Measurements from ENCODE around the gene GSDMA.

The GSDMA gene

DNA sequence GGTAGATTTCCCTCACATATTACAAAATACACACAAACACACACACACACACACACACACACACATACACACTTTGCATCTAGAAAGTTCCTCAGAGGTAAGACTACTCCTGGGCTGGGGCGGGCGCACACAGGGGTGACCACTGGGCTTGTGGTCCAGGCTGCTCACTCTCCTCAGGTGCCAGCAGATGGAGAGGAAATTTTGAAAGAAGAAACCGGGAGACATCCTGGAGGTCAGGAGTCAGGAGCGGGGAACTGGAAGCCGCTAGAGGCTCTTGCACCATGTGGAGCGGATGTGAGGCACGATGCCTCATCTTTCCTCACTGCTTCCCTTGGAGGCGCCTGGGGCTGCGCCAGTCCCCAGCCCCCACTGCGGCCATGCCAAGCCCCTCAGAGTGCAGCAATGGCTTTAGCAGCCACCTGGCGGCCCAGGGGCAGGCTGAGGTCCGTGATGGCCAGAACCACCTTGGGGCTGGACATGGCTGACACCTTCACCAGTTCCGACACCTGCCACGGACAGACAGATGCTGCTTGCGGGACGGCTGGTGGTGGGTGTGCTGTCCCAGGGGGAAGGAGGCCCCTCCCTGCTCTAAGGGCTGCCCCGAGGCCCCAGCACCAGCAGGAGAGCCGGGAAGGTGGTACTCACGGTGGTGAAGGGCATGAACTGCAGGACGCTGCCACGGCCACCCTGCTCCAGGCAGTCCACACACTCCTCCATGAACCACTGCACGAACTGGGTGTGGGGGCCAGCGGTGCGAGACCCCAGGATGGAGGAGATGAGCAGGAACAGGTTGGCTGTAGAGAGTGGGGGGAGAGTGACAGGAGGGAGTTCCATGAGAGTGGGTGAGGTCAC lies 56.6 kb downstream of the GSDMA start:
- in situ Hi-C loops (cut with MboI; ENCODE audit: low pct_unique_long_range_greater_than_20kb, low sequenced_read_pairs, unreplicated experiment) = no loop called here
- TF ChIP-seq, protein P1, sequence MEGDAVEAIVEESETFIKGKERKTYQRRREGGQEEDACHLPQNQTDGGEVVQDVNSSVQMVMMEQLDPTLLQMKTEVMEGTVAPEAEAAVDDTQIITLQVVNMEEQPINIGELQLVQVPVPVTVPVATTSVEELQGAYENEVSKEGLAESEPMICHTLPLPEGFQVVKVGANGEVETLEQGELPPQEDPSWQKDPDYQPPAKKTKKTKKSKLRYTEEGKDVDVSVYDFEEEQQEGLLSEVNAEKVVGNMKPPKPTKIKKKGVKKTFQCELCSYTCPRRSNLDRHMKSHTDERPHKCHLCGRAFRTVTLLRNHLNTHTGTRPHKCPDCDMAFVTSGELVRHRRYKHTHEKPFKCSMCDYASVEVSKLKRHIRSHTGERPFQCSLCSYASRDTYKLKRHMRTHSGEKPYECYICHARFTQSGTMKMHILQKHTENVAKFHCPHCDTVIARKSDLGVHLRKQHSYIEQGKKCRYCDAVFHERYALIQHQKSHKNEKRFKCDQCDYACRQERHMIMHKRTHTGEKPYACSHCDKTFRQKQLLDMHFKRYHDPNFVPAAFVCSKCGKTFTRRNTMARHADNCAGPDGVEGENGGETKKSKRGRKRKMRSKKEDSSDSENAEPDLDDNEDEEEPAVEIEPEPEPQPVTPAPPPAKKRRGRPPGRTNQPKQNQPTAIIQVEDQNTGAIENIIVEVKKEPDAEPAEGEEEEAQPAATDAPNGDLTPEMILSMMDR (IDR thresholded peaks at IDR 0.05; ENCODE audit: extremely low read depth, insufficient read depth, missing control alignments) = no peak
- no peak for DNase-seq (ENCODE audit: low spot score)

DNA sequence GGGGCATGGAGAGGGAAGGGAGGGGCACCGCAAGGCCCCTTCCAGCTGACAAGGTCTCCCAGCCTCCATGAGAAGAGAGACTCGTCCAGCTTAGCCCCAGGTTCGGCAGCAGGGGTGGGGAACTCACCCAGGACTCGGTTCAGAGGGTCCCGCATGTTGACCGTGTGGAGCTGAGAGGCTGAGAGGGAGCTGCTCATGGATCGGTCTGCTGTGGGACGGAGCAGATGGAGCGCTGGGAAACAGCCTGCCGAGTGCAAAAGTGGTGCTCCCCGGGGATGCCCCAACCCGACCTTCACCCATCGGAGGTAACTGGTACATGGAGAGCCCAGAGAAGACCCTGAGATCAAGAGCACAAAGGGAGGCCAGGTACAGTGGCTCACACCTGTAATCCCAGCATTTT lies 57.3 kb downstream of the GSDMA start:
- TF ChIP-seq, protein P1 (IDR thresholded peaks at IDR 0.05; ENCODE audit: extremely low read depth, insufficient read depth, missing control alignments) = no peak
- no peak for DNase-seq (ENCODE audit: low spot score)
- in situ Hi-C loops (cut with MboI; ENCODE audit: low pct_unique_long_range_greater_than_20kb, low sequenced_read_pairs, unreplicated experiment) = no loop called here

DNA sequence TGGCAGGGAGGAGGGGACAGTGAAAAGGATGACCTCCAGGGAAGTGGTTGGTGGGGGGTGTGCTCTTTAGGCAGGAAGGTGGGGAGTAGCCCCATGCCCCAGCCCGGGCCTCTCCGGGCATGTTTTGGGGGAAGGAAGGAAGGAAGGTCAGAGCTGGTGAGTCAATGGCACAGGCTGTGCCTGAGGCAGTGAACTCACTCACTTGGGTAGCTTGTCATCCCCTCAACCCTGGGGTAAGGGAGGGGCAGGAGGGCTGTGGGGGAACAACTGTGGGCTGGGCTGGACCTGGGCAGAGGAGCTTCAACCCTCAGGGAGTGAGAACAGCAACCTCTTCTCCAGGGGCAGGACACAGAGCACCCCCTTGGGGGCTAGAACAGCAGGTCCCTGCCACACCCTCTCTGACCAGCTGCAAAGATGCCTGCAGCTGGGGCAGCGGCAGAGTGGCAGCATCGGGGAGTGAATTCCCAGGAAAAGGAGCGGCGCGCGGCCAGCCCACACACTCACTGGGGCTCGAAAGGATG lies 58.7 kb downstream of the GSDMA start:
- in situ Hi-C loops (cut with MboI; ENCODE audit: low pct_unique_long_range_greater_than_20kb, low sequenced_read_pairs, unreplicated experiment) = no loop called here
- DNase-seq (ENCODE audit: low spot score) = no peak
- TF ChIP-seq, protein P1 (IDR thresholded peaks at IDR 0.05; ENCODE audit: extremely low read depth, insufficient read depth, missing control alignments) = no peak

DNA sequence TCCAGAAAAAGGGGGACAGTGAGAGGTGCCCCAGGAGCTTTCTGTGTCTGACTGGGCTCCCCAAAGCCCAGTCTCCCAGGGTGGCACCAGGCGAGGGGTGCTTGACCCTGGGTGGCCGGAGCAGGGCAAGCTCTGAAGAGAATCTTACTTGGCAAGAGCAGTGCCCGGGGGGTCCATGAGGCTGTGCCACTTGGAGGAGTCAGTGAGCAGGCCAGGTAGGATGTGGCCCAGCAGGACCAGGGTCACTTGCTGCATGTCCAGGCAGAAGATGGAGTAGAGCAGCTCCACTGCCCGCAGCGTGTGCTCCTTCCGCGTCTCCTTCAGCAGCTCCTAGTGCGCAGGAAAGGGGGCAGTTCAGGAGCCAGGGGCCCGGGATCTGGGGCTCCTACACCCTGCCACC lies 59.7 kb downstream of the GSDMA start:
- in situ Hi-C loops (cut with MboI; ENCODE audit: low pct_unique_long_range_greater_than_20kb, low sequenced_read_pairs, unreplicated experiment) = no loop called here
- DNase-seq (ENCODE audit: low spot score) = no peak
- TF ChIP-seq, protein P1 (IDR thresholded peaks at IDR 0.05; ENCODE audit: extremely low read depth, insufficient read depth, missing control alignments) = no peak

DNA sequence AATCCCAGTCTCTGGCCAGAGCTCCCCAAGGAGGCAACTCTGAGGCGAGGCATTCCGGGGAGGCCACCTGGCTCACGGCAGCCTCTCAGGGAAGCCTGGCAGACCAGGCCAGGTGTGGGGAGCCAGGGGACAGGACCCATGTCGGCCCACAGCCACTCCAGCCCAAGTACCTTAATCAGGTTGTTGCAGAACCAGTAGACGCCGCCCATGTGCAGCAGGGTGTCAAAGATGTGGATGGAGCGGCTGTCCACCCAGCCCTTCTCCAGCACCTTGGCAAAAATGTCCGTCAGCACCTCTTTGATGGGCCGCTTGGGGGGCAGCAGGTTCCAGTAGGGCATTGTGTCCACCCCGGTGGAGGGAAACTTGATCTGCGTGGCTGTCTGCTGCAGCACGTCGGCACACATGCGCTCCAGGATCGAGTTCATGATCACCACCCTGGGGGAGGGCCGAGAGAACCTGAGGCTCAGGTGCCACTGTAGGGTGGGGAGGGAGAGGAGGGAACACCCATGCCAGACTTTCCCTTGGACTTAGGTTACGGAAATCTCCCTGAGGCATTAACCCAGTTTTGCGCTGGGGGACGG lies 60.2 kb downstream of the GSDMA start:
- in situ Hi-C loops (cut with MboI; ENCODE audit: low pct_unique_long_range_greater_than_20kb, low sequenced_read_pairs, unreplicated experiment) = no loop called here

DNA sequence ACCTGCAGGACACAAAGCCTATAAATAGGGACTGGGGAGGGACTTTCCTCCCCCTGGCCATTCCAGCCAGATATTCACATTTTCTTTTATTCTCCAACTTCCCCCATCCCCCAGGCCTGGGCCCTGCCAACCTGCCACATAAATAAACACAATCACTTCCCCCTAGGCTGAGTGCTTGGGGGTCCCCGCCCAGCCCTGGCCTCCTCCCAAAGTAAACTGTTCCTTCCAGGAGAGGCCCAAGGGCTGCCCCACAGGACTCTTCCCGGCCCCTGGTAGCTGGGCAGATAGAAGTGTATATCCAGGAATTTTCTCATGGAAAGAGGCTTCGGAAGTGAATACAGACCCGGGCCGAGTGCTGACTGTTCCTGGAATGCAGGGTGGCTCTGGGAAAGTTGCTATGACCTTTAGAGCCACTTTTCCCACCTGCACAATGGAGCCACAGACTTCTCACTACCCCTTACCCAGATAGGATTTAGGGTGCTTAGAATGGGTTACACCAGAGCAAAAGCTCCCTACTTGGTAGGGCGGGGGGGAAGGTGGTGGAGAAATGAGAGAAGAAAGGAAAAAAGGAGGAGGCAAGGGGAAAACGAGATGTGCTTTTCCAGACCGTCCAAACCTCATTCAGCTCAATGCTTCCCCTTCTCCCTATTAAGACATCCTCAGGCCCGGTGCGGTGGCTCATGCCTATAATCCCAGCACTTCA lies 60.9 kb downstream of the GSDMA start:
- TF ChIP-seq, protein P1 (IDR thresholded peaks at IDR 0.05; ENCODE audit: extremely low read depth, insufficient read depth, missing control alignments) = no peak
- in situ Hi-C loops (cut with MboI; ENCODE audit: low pct_unique_long_range_greater_than_20kb, low sequenced_read_pairs, unreplicated experiment) = no loop called here
- no peak for DNase-seq (ENCODE audit: low spot score)

More for the DNA sequence above, 60.2 kb downstream of the GSDMA start:
- TF ChIP-seq, protein P1 (IDR thresholded peaks at IDR 0.05; ENCODE audit: extremely low read depth, insufficient read depth, missing control alignments) = no peak
- DNase-seq (ENCODE audit: low spot score) = no peak
